Stimulated activated CD8-positive, alpha-beta memory T cell treated with anti-CD3 and anti-CD28 coated beads, Interleukin-7, amount 100 ng/mL, for 4 hours (primary cell): ENCODE results near the gene KDM6A.
"Not testable (repeated sequence)": the region's sequence is repeated elsewhere in the genome, so short reads cannot be mapped to it uniquely, and the experiment has no call there.

Experiments
- DNase-seq, 2 donors: peaks; one replicate each; pipeline ENCODE4 v3.0.0-alpha.2; 2020; ENCODE audit warnings: low read depth in 2 of 2

The KDM6A gene

DNA sequence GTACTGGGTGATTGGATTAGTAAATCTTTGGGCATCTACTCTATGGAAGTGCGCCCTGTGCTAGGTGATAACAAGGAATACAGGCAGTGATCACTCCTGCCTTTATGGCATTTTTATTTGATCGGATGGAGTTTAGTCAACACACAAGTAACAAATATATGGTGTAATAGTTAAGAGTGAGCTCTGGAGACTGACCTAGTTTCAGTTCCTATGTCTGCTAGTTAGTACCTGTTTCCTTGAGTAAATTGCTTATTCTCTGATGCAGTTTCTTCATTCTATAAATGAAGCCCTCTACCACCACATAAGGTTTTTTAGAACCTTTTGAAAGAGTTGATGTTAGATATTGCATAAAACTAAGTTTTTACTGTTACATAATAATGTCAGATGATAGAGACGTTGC lies 134.6 kb downstream of the KDM6A start:
- DNase-seq = no peak

DNA sequence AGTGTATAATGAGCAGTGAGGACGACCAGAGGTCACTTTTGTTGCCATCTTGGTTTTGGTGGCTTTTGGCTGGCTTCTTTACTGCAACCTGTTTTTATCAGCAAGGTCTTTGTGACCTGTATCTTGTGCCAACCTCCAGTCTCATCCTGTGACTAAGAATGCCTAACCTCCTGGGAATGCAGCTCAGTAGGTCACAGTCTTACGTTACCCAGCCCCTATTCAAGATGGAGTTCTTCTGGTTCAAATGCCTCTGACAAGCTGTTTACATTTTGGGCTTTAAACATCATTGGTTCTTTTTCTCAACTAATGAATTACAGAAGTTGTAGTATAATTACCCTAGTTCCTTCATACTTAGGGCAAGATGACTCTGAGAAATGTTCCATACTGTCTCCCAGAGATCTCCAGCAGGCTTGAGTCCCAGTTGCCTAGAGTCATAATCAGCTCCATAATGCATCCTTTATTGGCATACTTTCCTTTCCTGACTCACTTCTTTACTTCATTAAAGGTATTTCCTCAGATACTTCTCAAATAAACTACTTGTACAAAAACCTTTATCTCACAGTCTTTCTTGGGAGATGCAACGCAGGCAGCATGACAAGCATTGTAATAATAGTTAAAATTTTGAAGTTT lies 136.5 kb downstream of the KDM6A start:
- DNase-seq = no peak

DNA sequence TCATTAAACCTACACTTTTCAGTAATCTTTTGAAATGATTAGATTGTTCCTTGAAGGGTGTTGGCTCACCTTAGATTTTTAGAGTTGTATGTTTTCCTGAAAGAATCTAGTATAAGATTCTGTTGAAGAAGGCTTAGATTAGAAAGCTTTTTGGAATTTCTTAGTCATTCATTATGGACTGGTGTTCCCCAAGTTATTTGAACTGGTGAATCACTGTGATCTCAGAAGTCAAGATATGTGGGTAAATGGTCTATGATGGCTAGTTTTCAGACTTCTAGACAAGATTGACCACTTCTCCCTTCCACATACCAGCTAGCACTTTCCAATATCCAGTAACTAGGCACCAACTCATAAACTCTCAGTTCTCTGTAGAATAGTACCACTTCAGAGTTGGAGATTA lies 138.1 kb downstream of the KDM6A start:
- DNase-seq = no peak

DNA sequence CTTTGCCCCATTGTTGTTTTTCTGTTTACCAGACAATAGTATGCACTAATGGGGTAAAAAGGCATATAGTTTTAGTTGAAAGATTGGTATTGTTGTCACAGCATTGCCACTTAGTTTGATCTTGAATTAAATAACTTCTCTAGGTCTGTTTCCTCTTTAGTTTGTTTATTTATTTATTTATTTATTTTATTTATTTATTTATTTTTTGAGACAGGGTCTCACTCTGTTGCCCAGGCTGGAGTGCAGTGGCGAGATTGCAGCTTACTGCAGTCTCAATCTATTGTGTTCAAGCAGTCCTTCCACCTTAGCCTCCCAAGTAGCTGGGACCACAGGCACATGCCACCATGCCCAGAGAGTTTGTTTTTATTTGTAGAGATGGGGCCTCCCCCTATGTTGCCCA lies 138.6 kb downstream of the KDM6A start:
- no peak for DNase-seq

DNA sequence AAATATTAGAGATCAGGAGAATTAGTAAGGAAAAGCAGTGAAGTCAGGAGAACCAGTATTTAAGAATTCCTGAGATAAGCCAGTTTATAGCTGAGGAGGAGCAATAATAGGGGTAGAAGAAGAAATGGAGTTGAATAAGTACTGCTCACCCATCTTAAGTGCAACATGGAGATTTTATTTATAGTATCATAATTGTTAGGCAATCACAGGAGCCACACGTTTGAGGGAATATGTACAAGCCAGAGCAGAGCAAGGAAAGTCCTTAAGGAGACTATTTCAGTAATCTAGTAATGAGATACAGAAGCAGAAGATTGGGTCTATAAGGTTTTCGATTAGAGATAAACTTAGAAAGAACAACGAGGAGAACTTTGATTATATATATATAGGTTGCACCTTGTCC lies 145.0 kb downstream of the KDM6A start:
- no peak for DNase-seq

- DNase-seq = no peak
Measured at GRCh38 chrX:45022150-45022549, 149.2 kb downstream of the KDM6A start.

- no peak for DNase-seq
Measured at GRCh38 chrX:45024501-45024900, 151.5 kb downstream of the KDM6A start.

DNA sequence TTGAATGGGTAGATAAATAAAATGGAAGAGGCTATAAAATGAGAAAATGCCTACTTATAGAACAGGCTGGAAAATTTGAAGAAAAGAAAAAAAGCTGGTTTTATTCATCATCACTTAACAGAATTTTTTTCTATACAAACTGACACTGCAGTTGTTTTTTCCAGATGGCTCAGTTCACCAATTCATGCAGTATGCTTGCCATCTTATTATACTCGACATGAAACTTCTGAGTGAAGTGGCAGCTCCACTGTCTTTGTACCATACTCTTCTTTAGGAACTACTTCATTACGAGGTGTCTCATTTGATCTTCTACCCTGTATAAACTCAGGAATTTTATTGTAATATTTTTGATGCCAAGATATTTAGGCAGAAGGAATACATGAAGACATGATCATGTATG lies 153.0 kb downstream of the KDM6A start:
- no peak for DNase-seq

GRCh38 chrX:45031830-45032378 lies 158.9 kb downstream of the KDM6A start:
- DNase-seq = no peak

- no peak for DNase-seq
Measured at GRCh38 chrX:45035071-45035470, 162.1 kb downstream of the KDM6A start.

- DNase-seq = no peak
Measured at GRCh38 chrX:45036161-45036560, 163.2 kb downstream of the KDM6A start.

GRCh38 chrX:45040137-45040536 lies 167.1 kb downstream of the KDM6A start:
- DNase-seq = not testable (repeated sequence)

DNA sequence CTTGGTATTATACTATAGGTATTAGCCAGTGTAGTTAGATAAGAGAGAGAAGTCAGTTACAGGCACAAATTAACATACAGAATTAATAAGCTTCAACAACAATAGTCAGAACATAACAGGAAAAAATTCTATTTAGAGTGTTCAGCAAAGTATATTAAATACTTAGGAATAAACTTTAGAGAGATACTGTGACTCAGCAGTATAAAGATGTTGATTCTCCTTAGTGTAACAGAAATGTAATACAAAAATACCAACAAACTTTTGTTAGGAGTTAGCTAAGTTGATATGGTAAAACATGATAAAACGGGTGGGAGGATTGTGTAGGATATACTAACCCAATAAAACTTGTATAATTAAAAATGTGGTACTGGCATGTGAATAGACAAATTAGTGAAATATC lies 173.4 kb downstream of the KDM6A start:
- no peak for DNase-seq

DNA sequence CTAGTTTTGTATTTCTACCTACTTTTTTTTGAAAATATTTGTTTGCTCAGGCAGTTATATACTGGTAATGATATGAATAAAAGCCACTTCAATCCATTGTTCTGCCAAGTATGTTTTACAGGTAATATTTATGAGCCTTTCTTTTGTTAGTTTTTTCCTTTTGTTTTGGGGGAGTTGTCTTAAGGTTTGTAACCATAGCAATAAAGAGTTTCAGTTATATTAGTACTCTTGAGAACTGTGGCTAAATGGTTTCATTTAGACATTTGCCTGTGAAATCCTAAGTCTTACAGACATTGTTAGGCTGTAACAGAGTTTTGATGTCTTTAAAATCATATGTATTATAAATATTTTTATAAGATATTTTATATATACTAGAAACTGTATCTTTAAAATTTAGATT lies 177.6 kb downstream of the KDM6A start:
- DNase-seq = no peak

GRCh38 chrX:45056428-45057145 lies 183.6 kb downstream of the KDM6A start:
- DNase-seq = no peak

DNA sequence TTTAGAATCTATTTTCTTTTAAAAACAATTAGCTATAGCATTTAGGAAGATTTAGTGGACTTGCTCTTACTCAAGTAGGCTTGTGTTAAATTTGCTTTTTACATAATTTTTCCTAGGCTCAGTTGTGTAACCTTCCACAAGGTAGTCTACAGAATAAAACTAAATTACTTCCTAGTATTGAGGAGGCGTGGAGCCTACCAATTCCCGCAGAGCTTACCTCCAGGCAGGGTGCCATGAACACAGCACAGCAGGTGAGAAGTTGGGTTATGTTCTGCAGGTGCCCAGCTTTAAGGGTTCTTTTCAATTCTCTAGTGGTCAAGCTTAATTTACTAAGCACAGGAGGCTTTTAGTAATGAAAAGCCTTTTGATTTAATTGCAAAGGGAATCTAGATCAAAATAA lies 186.9 kb downstream of the KDM6A start:
- DNase-seq = not testable (repeated sequence)

DNA sequence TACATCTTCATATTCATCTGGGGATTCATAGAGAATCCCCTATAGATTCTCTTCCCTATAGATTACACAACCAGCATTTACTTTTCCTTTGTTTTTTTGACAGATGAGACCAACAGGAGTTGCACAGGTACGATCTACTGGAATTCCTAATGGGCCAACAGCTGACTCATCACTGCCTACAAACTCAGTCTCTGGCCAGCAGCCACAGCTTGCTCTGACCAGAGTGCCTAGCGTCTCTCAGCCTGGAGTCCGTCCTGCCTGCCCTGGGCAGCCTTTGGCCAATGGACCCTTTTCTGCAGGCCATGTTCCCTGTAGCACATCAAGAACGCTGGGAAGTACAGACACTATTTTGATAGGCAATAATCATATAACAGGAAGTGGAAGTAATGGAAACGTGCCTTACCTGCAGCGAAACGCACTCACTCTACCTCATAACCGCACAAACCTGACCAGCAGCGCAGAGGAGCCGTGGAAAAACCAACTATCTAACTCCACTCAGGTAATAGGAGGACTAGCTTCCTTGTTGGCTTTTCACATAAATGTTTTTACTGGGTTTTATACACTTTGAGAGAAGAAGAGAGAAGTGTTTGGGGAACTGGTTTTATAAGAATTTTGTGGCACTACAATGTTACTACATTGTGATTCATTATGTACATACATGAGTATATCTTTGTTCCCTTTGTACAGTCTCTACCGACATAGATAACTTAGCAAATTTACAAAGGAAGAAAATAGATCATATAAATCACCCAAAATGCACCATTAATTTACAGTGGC lies 190.5 kb downstream of the KDM6A start:
- no peak for DNase-seq

- DNase-seq = no peak
Measured at GRCh38 chrX:45068569-45068968, 195.6 kb downstream of the KDM6A start.

GRCh38 chrX:45070116-45071007 lies 197.4 kb downstream of the KDM6A start:
- no peak for DNase-seq

DNA sequence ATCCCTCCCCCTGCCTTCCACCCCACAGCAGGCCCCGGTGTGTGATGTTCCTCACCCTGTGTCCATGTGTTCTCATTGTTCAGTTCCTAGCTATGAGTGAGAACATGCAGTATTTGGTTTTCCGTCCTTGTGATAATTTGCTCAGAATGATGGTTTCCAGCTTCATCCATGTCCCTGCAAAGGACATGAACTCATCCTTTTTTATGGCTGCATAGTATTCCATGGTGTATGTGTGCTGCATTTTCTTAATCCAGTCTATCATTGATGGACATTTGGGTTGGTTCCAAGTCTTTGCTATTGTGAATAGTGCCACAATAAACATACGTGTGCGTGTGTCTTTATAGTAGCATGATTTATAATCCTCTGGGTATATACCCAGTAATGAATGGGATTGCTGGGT lies 200.0 kb downstream of the KDM6A start:
- DNase-seq = not testable (repeated sequence)

- no peak for DNase-seq
Measured at GRCh38 chrX:45077748-45078424, 204.9 kb downstream of the KDM6A start.
